Type B pancreatic cell (in vitro differentiated cells): ENCODE results near the gene PRAC2. TPM values are rescaled to one million over a fixed set of nuclear protein-coding genes. Genes with fewer than 3 reads are reported as not detected.

Experiments
- DNase-seq: peaks from one replicate; pipeline ENCODE4 v3.0.0; 2021; ENCODE audit warnings: mixed read lengths; ENCODE audit not compliant: unreplicated experiment; ENCODE audit errors: extremely low spot score
- H3K27ac Mint-ChIP-seq: 2 replicates; pipeline ENCODE4 v1.8.0; 2021; ENCODE audit warnings: mild to moderate bottlenecking, mixed read lengths
- H3K27me3 Mint-ChIP-seq: 2 replicates; pipeline ENCODE4 v1.8.0; 2021; ENCODE audit warnings: mixed read lengths
- H3K36me3 Mint-ChIP-seq: 2 replicates; pipeline ENCODE4 v1.8.0; 2021; ENCODE audit warnings: mixed read lengths
- H3K4me1 Mint-ChIP-seq: one replicate; pipeline ENCODE4 v1.8.0; 2021; ENCODE audit warnings: mixed read lengths; ENCODE audit not compliant: unreplicated experiment
- H3K4me3 Mint-ChIP-seq: 2 replicates; pipeline ENCODE4 v1.8.0; 2021; ENCODE audit warnings: mild to moderate bottlenecking, mixed read lengths
- H3K9me3 Mint-ChIP-seq: 2 replicates; pipeline ENCODE4 v1.8.0; 2021; ENCODE audit warnings: mixed read lengths
- CTCF ChIP-seq: fragments of 200-600 bp; sonication (generic); conservative IDR thresholded peaks from 2 replicates; pipeline ENCODE4 v1.5.0; 2021; ENCODE audit warnings: antibody characterized with exemption, mild to moderate bottlenecking
- total RNA-seq: library from RNA; stranded (reverse); gene quantifications from 2 replicates; pipeline ENCODE4 v1.2.1, GENCODE V29; 2021; ENCODE audit warnings: low replicate concordance

PRAC2 gene
- total RNA-seq, 1 donor from 2014 or later = not detected

- Mint-ChIP-seq H3K36me3 (no peaks in the 10 kb centered on the region), H3K27me3 (peaks cover 99% of the 10 kb centered on the region), H3K27ac (no peak overlapping the region), H3K9me3 (no peaks in the 10 kb centered on the region), H3K4me3 (no peak overlapping the region), H3K4me1 (no peaks in the 10 kb centered on the region)
- DNase-seq = no peak
- TF ChIP-seq CTCF = no peak
These were observed 26.9 kb downstream of the PRAC2 start for GRCh38 chr17:48749621-48750553.

GRCh38 chr17:48751172-48751571 is 28.2 kb downstream of the PRAC2 start:
- no peak for TF ChIP-seq CTCF
- no peaks in the 10 kb centered on the region for H3K36me3 Mint-ChIP-seq
- no peaks in the 10 kb centered on the region for H3K4me1 Mint-ChIP-seq
- no peak for DNase-seq
- H3K27me3 Mint-ChIP-seq = peaks cover 99% of the 10 kb centered on the region
- peak overlapping the region; percentile 42 for H3K4me3 Mint-ChIP-seq
- H3K9me3 Mint-ChIP-seq = no peaks in the 10 kb centered on the region
- H3K27ac Mint-ChIP-seq = no peak overlapping the region

GRCh38 chr17:48751733-48752398 is 28.9 kb downstream of the PRAC2 start:
- Mint-ChIP-seq H3K27me3 (peaks cover 99% of the 10 kb centered on the region), H3K4me1 (no peaks in the 10 kb centered on the region), H3K36me3 (no peaks in the 10 kb centered on the region), H3K4me3 (no peak overlapping the region), H3K27ac (no peak overlapping the region), H3K9me3 (no peaks in the 10 kb centered on the region)
- TF ChIP-seq CTCF = no peak
- DNase-seq = no peak

- no peak for DNase-seq
- H3K4me1 Mint-ChIP-seq = no peaks in the 10 kb centered on the region
- no peaks in the 10 kb centered on the region for H3K9me3 Mint-ChIP-seq
- no peak for TF ChIP-seq CTCF
- no peak overlapping the region for H3K4me3 Mint-ChIP-seq
- H3K27me3 Mint-ChIP-seq = peaks cover 99% of the 10 kb centered on the region
- H3K36me3 Mint-ChIP-seq = no peaks in the 10 kb centered on the region
- H3K27ac Mint-ChIP-seq = no peak overlapping the region
These were observed 29.7 kb downstream of the PRAC2 start for GRCh38 chr17:48752399-48753288.

GRCh38 chr17:48753794-48754499 is 31.0 kb downstream of the PRAC2 start:
- Mint-ChIP-seq H3K36me3 (no peaks in the 10 kb centered on the region), H3K4me3 (no peak overlapping the region), H3K27ac (no peak overlapping the region), H3K4me1 (no peaks in the 10 kb centered on the region), H3K27me3 (peaks cover 98% of the 10 kb centered on the region), H3K9me3 (no peaks in the 10 kb centered on the region)
- TF ChIP-seq CTCF = no peak
- DNase-seq = no peak
